DMS79 (cell line): Measurements from ENCODE around the gene ABCA3.

Source experiments
- DNase-seq: peaks from one replicate; lab custom pipeline; 2025; lab: John Stamatoyannopoulos, UW

The ABCA3 gene

GRCh38 chr16:2350500-2350899 is 10.0 kb upstream of the ABCA3 start:
- DNase-seq, result no peak

GRCh38 chr16:2343211-2343610 is 2.7 kb upstream of the ABCA3 start:
- DNase-seq, result no peak

- no peak for DNase-seq
These were observed 1.2 kb upstream of the ABCA3 start for GRCh38 chr16:2341456-2342447.

GRCh38 chr16:2339521-2340484 is 725 bp downstream of the ABCA3 start:
- no peak for DNase-seq

GRCh38 chr16:2337431-2338296 is 2.9 kb downstream of the ABCA3 start:
- DNase-seq, result peak; percentile 53

GRCh38 chr16:2335286-2335895 is 5.1 kb downstream of the ABCA3 start:
- no peak for DNase-seq

- DNase-seq, result no peak
These were observed 6.7 kb downstream of the ABCA3 start for GRCh38 chr16:2333772-2334379.

- DNase-seq, result no peak
These were observed 7.3 kb downstream of the ABCA3 start for GRCh38 chr16:2333231-2333630.

- no peak for DNase-seq
These were observed 8.6 kb downstream of the ABCA3 start for GRCh38 chr16:2331931-2332267.

GRCh38 chr16:2331199-2331930 is 9.2 kb downstream of the ABCA3 start:
- DNase-seq, result no peak

GRCh38 chr16:2329532-2329931 is 11.0 kb downstream of the ABCA3 start:
- DNase-seq, result no peak

GRCh38 chr16:2328428-2328827 is 12.1 kb downstream of the ABCA3 start:
- no peak for DNase-seq

- DNase-seq, result no peak
These were observed 14.3 kb downstream of the ABCA3 start for GRCh38 chr16:2326191-2326590.

- no peak for DNase-seq
These were observed 14.7 kb downstream of the ABCA3 start for GRCh38 chr16:2325791-2326190.

GRCh38 chr16:2325181-2325580 is 15.3 kb downstream of the ABCA3 start:
- DNase-seq, result no peak

- no peak for DNase-seq
These were observed 16.1 kb downstream of the ABCA3 start for GRCh38 chr16:2324296-2324859.

GRCh38 chr16:2323701-2324100 is 16.8 kb downstream of the ABCA3 start:
- no peak for DNase-seq

GRCh38 chr16:2319606-2320005 is 20.9 kb downstream of the ABCA3 start:
- DNase-seq, result no peak

GRCh38 chr16:2317231-2318020 is 23.1 kb downstream of the ABCA3 start:
- no peak for DNase-seq
